PC-3 (cell line): Measurements from ENCODE around the gene OSBPL2.

Experiments
- EZH2 ChIP-seq: fragments of 300-600 bp; sonication (generic); IDR thresholded peaks from one replicate; pipeline ENCODE4 v1.6.1; 2017; ENCODE audit warnings: antibody characterized with exemption, mild to moderate bottlenecking, low read length; ENCODE audit not compliant: unreplicated experiment
- TF ChIP-seq, protein P1 (sequence below): fragments of 300-600 bp; sonication (generic); conservative IDR thresholded peaks from 2 replicates; pipeline ENCODE4 v1.5.1; 2017; ENCODE audit warnings: antibody characterized with exemption, low read depth, mild to moderate bottlenecking, low read length

DNA sequence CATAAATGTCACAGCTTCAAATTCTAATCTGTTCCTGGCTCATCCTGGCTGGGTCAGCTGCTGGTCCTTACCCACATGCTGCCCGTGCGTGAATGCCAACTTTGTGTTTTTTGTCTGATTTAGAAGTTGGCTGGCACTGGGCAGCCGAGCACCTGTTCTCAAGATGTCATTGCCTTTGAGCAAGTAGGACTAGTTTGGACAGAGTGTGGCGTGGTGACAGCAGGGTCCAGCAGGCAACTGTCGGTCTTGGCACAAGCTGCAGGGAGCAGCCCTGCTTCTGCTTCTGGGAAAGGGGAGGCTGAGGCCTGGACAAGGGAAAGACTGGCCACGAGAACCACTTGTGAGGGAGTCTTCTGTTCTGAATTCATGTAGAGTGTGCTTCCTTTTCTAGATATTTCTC lies 38.1 kb downstream of the OSBPL2 start:
- TF ChIP-seq, protein P1, sequence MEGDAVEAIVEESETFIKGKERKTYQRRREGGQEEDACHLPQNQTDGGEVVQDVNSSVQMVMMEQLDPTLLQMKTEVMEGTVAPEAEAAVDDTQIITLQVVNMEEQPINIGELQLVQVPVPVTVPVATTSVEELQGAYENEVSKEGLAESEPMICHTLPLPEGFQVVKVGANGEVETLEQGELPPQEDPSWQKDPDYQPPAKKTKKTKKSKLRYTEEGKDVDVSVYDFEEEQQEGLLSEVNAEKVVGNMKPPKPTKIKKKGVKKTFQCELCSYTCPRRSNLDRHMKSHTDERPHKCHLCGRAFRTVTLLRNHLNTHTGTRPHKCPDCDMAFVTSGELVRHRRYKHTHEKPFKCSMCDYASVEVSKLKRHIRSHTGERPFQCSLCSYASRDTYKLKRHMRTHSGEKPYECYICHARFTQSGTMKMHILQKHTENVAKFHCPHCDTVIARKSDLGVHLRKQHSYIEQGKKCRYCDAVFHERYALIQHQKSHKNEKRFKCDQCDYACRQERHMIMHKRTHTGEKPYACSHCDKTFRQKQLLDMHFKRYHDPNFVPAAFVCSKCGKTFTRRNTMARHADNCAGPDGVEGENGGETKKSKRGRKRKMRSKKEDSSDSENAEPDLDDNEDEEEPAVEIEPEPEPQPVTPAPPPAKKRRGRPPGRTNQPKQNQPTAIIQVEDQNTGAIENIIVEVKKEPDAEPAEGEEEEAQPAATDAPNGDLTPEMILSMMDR: no peak
- no peak for TF ChIP-seq EZH2
